Fibroblast of skin of back (primary cell): ENCODE data around the gene RNF212. TPM values are rescaled to one million over a fixed set of nuclear protein-coding genes. Genes with fewer than 3 reads are reported as not detected.
"Not testable (repeated sequence)": the region's sequence is repeated elsewhere in the genome, so short reads cannot be mapped to it uniquely, and the experiment has no call there.

Experiments used
- DNase-seq: peaks from one replicate; pipeline ENCODE4 v3.0.0-alpha.2; 2013
- polyA plus RNA-seq, 2 experiments: library from polyadenylated mRNA; unstranded; fragments of 120-200 nt; gene quantifications; one replicate each; pipeline ENCODE4 v1.2.1, GENCODE V29; 2013; ENCODE audit not compliant: insufficient read length in 2 of 2

Gene RNF212
- polyA plus RNA-seq (2013, experiment 1 of 2; ENCODE audit: insufficient read length): 1.4 TPM
- polyA plus RNA-seq (2013, experiment 2 of 2; ENCODE audit: insufficient read length): 1.3 TPM

- DNase-seq: peak; percentile 13
Observed at GRCh38 chr4:1113311-1114009, at the start of gene RNF212. Gene RNF212 (minus strand): TSS chr4:1113564. CDS start chr4:1113464, 100 bp downstream.

GRCh38 chr4:1160351-1160750 lies 47.0 kb upstream of the RNF212 start:
- no peak for DNase-seq

- no peak for DNase-seq
Observed at GRCh38 chr4:1156069-1156468, 42.7 kb upstream of the RNF212 start.

GRCh38 chr4:1155314-1155713 lies 42.0 kb upstream of the RNF212 start:
- DNase-seq: no peak

DNA sequence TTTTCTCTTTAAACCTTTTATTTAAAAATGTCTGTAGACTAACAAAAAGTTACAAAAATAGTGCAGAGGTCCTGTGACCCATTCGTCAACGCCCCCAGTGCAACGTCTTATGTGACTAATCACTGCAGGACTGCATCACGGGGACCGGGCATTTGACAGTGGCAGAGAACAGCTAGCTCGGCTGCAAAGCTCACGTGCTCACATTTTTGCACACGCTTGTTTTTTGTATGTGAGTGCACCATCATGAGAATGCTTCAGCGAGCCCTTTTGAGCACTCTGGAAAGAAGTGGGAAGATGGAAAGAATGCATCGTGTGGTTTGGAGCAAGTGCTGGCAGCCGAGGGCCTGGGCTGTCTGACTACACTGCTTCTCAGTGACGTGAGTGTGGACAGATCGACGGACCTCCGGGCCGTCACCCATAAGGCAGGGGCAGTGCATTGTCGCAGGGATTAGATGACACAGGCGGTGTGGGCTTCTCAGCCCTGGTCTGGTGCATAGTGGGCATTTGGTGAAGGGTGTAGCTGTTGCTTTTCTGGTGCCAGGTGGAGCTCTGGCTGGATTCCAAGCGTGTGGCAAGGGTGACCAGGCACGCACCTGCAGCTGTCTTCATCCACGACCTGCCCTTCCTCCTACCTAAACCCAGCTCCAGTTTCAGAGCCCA lies 41.3 kb upstream of the RNF212 start:
- DNase-seq: no peak

- no peak for DNase-seq
Observed at GRCh38 chr4:1154126-1154522, 40.8 kb upstream of the RNF212 start.

DNA sequence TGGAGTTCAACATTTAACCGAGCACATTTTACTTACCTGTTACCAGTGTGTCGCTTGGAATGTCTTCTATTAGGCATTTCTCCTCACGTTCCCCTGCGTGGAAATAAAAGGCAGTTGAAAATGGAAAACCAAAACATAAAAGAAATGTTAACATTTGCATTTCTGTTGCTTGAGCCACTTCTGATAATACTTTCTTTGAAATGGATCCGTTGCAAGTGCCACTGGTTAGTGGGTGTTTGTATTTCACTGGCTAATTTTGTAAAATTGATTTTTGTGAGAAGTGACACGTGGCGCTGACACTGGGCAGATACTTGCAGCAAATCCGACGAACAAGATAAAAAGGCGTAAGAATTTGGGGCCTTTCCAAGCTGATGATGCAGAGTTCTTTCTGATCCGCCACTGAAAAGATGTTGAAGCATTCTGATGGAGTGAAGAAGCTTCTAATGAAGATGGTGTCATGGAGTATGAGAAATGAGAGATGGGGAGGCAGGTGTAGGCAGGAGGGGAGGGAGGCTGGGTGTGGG lies 40.3 kb upstream of the RNF212 start:
- no peak for DNase-seq

DNA sequence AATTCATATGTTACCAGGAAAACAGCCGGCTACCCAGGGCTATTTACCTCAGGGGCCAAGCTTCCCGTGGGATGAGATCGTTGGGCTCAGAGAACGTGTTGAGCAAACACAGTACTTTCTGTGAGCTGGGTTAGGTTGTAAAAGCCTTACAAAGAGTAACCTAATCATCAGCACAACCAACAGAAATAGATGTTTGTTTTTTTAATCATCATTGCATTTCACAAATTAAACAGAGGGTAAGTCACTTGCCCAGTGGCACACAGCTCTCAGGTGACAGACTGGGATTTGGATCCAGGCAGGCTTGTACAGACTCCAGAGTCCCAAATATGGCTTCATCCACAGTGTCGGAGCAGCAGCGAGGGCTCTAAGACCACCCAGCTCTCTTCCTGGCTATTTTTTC lies 38.9 kb upstream of the RNF212 start:
- no peak for DNase-seq

DNA sequence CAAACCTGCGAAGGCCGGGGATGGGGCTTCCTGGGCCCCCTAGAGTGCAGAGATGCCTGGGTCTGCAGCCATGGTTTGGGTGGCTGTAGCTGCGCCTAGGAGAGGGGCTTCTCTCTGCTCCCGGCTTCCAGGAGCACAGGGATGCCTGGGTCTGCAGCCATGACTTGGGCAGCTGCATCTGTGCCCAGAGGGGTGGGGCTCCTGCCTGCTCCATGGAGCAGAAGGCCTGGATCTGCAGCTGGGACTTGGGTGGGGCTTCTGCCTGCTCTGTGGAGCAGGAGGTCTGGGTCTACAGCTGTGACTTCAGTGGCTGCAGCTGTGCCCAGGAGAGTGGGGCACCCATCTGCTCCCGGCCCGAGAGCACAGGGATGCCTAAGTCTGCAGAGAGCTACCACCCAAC lies 38.2 kb upstream of the RNF212 start:
- DNase-seq: no peak

GRCh38 chr4:1150875-1151274 lies 37.5 kb upstream of the RNF212 start:
- DNase-seq: no peak

- no peak for DNase-seq
Observed at GRCh38 chr4:1139860-1140259, 26.5 kb upstream of the RNF212 start.

DNA sequence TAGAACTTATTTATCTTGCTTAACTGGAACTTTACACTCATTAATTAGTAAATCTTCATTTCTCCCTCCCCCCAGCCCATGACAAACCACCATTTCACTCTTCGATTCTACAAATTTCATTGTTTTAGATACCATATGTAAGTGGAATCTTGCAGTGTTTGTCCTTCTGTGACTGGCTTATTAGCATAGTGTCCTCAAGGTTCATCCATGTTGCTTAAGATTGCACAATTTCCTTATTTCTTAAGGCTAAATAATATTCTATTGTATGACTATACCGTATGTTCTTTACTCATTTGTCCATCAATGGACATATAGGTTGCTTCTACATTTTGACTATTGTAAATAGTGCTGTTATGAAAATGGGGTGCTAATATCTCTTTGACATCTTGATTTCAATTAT lies 24.5 kb upstream of the RNF212 start:
- no peak for DNase-seq

- no peak for DNase-seq
Observed at GRCh38 chr4:1137063-1137776, 23.9 kb upstream of the RNF212 start.

DNA sequence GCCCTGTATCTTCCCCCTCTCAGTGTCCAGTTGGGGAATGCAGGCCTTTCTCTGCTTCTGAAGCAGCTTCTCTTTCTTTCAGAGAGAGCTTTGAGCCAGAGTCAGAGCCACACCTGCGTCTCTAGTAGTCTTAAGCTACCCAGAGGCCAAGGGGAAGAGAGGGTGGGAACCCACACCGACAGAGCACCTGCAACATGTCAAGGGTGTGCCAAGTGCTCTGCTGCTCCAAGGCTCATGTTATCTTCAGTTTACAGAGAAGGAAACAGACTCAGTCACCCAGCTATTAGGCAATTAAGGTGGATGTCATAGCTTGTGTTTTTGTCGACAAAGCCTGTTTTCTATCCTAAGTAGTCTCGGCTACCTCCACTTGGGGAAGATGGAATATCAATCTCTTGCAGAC lies 22.7 kb upstream of the RNF212 start:
- DNase-seq: no peak

GRCh38 chr4:1133033-1133432 lies 19.7 kb upstream of the RNF212 start:
- DNase-seq: no peak

- DNase-seq: peak; percentile 69
Observed at GRCh38 chr4:1130316-1131186, 17.2 kb upstream of the RNF212 start.

- DNase-seq: peak; percentile 56
Observed at GRCh38 chr4:1126506-1126905, 13.1 kb upstream of the RNF212 start.

DNA sequence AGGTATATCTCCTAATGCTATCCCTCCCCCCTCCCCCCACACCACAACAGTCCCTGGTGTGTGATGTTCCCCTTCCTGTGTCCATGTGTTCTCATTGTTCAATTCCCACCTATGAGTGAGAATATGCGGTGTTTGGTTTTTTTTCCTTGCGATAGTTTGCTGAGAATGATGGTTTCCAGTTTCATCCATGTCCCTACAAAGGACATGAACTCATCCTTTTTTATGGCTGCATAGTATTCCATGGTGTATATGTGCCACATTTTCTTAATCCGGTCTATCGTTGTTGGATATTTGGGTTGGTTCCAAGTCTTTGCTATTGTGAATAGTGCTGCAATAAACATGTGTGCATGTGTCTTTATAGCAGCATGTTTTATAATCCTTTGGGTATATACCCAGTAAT lies 12.1 kb upstream of the RNF212 start:
- DNase-seq: not testable (repeated sequence)

- no peak for DNase-seq
Observed at GRCh38 chr4:1124818-1125217, 11.5 kb upstream of the RNF212 start.

DNA sequence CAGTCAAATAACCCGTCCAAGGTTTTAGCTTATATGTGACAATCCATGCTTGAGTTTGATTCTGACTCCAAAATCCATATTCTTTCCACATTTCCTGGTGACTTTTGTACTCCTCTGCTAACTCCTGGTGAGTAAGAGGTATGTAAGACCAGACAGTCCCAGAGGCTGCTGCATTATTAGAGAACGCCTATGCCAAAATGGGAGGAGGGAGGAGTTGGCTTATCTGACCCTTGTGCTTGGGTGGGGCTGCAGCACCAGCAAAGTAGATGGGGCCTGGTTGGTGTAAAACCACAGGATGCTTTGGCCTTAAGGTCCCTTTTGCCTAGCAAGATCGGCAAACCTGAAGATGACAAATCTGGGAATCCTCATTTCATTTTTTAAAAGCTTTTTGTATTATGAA lies 9.1 kb upstream of the RNF212 start:
- no peak for DNase-seq

DNA sequence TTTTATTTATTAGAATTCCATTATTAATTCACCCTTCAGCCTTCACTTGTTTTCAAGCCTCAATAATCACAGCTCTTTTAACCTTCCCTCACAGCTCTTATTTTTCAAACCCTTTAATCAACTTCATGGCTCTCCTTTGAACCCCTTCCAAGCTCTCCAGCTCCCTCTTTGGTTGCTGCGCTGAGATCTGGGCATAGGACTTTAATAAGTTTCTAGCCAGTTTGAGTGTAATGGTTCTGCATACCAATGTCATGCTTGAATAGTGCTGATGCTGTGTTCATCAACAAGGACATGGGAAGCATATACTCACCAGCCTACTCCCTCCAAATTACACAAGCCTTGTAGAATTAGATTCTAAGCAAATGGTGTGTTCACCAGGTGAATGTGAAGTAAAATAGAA lies 3.5 kb upstream of the RNF212 start:
- peak; percentile 7 for DNase-seq

GRCh38 chr4:1115528-1116293 lies 2.3 kb upstream of the RNF212 start:
- DNase-seq: no peak
